OCI-LY1 (cell line): Measurements from ENCODE around the gene TMEM51.

Source experiments
- H2AFZ ChIP-seq: fragments of 200-600 bp; sonication (generic), shearing (Covaris generic); 2 replicates; pipeline ENCODE4 v1.6.0; 2014; ENCODE audit warnings: antibody characterized with exemption, mild to moderate bottlenecking, low read length
- H3F3A ChIP-seq: fragments of 200-600 bp; sonication (generic), shearing (Covaris generic); 2 replicates; pipeline ENCODE4 v1.6.0; 2014; ENCODE audit warnings: mild to moderate bottlenecking, antibody characterized with exemption, low read length, moderate library complexity; ENCODE audit not compliant: insufficient read depth
- H3K27ac ChIP-seq: fragments of 200-600 bp; sonication (generic); 2 replicates; pipeline ENCODE4 v1.5.1; 2014; ENCODE audit warnings: low read length, mixed run types, mild to moderate bottlenecking, low read depth; ENCODE audit not compliant: poor library complexity, severe bottlenecking
- H3K27me3 ChIP-seq: fragments of 200-600 bp; sonication (generic); 2 replicates; pipeline ENCODE4 v1.6.0; 2014; ENCODE audit warnings: antibody characterized with exemption, mild to moderate bottlenecking, low read length, moderate library complexity; ENCODE audit not compliant: insufficient read depth
- H3K36me3 ChIP-seq: fragments of 200-600 bp; sonication (generic); 2 replicates; pipeline ENCODE4 v1.6.1; 2014; ENCODE audit warnings: mild to moderate bottlenecking, antibody characterized with exemption, low read length, moderate library complexity, mixed read lengths; ENCODE audit not compliant: insufficient read depth
- H3K4me1 ChIP-seq: fragments of 200-600 bp; sonication (generic); 2 replicates; pipeline ENCODE4 v1.5.1; 2014; ENCODE audit warnings: mild to moderate bottlenecking, low read length, moderate library complexity; ENCODE audit not compliant: insufficient read depth, severe bottlenecking
- H3K4me2 ChIP-seq: fragments of 200-600 bp; sonication (generic), shearing (Covaris generic); 2 replicates; pipeline ENCODE4 v1.6.1; 2014; ENCODE audit warnings: low read length
- H3K4me3 ChIP-seq: fragments of 200-600 bp; sonication (generic); 2 replicates; pipeline ENCODE4 v1.5.1; 2014; ENCODE audit warnings: low read length, low read depth, mild to moderate bottlenecking, mixed read lengths; ENCODE audit not compliant: poor library complexity, severe bottlenecking
- H3K79me2 ChIP-seq: fragments of 200-600 bp; shearing (Covaris generic); 2 replicates; pipeline ENCODE4 v1.6.1; 2016; ENCODE audit warnings: mixed run types, low read length, mixed read lengths; ENCODE audit not compliant: insufficient read depth
- H3K9ac ChIP-seq: fragments of 200-600 bp; sonication (generic), shearing (Covaris generic); 2 replicates; pipeline ENCODE4 v1.6.1; 2014; ENCODE audit warnings: mild to moderate bottlenecking, low read length, mixed read lengths
- H3K9me2 ChIP-seq: fragments of 200-600 bp; sonication (generic), shearing (Covaris generic); 2 replicates; pipeline ENCODE4 v1.6.1; 2014; ENCODE audit warnings: low read depth, mild to moderate bottlenecking, low read length, mixed read lengths
- H3K9me3 ChIP-seq: fragments of 200-600 bp; shearing (Covaris generic); 2 replicates; pipeline ENCODE4 v1.6.1; 2014; ENCODE audit warnings: low read length, mixed read lengths
- H4K20me1 ChIP-seq: fragments of 200-600 bp; sonication (generic), shearing (Covaris generic); 2 replicates; pipeline ENCODE4 v1.6.0; 2016; ENCODE audit warnings: mild to moderate bottlenecking, low read length; ENCODE audit not compliant: insufficient read depth
- EZH2 ChIP-seq: fragments of 200-600 bp; sonication (generic), shearing (Covaris generic); IDR thresholded peaks from 2 replicates; pipeline ENCODE4 v1.8.0; 2017; ENCODE audit warnings: borderline replicate concordance, mixed run types, mild to moderate bottlenecking, antibody characterized with exemption, low read length, moderate library complexity, mixed read lengths
- TF ChIP-seq, protein P1 (sequence below): fragments of 200-600 bp; sonication (generic), shearing (Covaris generic); IDR thresholded peaks from 2 replicates; pipeline ENCODE4 v1.5.1; 2017; ENCODE audit warnings: mild to moderate bottlenecking, antibody characterized with exemption, low read length, moderate library complexity, mixed read lengths

Gene TMEM51

DNA sequence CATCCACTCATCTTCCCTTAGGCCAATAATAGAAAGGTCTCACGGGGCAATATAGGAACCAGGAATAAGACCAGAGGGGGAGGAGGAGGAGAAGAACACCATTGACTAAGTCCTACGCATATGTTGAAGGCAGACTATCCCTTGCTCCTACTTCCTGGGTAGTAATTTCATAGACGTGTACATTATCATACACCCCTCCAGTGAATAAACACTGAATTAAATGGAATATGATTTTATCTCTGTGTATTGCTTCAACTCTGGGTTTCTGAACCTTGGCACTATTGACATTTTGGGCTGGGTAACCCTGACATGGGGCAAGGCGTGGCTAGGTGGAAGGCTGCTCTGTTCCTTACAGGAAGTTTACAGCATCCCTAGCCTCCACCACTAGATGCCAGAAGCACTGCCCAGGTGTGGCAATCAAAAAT is 76.2 kb downstream of the TMEM51 start:
- Histone ChIP-seq H4K20me1 (no peaks in the 10 kb centered on the region), H3K4me2 (no peak overlapping the region), H3K36me3 (no peaks in the 10 kb centered on the region), H3K9me2 (no peaks in the 10 kb centered on the region), H2AFZ (no peak overlapping the region), H3K4me1 (no peaks in the 10 kb centered on the region), H3K9ac (no peak overlapping the region), H3K27me3 (no peaks in the 10 kb centered on the region; the same call in 1 of the 2 replicates), H3K9me3 (no peaks in the 10 kb centered on the region), H3K27ac (no peak overlapping the region), H3K4me3 (no peak overlapping the region), H3F3A (no peaks in the 10 kb centered on the region), H3K79me2 (no peaks in the 10 kb centered on the region)
- TF ChIP-seq, protein P1, sequence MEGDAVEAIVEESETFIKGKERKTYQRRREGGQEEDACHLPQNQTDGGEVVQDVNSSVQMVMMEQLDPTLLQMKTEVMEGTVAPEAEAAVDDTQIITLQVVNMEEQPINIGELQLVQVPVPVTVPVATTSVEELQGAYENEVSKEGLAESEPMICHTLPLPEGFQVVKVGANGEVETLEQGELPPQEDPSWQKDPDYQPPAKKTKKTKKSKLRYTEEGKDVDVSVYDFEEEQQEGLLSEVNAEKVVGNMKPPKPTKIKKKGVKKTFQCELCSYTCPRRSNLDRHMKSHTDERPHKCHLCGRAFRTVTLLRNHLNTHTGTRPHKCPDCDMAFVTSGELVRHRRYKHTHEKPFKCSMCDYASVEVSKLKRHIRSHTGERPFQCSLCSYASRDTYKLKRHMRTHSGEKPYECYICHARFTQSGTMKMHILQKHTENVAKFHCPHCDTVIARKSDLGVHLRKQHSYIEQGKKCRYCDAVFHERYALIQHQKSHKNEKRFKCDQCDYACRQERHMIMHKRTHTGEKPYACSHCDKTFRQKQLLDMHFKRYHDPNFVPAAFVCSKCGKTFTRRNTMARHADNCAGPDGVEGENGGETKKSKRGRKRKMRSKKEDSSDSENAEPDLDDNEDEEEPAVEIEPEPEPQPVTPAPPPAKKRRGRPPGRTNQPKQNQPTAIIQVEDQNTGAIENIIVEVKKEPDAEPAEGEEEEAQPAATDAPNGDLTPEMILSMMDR: no peak
- no peak for TF ChIP-seq EZH2

DNA sequence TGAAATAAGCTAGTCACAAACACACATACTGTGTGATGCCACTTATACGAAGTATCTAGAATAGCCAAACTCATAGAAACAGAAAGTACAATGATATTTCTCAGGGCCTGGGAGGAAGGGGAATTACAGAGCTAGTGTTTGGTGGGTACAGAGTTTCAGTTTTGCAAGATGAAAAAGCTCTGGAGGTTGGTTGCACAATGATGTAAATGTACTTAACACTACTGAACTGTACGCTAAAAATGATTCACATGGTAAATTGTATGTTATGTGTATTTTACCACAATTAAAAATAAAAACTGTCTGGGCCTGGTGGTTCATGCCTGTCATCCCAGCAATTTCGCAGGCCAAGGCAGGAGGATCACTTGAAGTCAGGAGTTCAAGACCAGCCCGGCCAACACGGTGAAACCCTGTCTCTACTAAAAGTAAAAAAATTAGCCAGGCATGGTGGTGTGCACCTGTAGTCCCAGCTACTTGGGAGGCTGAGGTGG is 78.2 kb downstream of the TMEM51 start:
- no peaks in the 10 kb centered on the region for H3K79me2 ChIP-seq
- H3K9me3 ChIP-seq: no peaks in the 10 kb centered on the region
- H3F3A ChIP-seq: no peaks in the 10 kb centered on the region
- H3K27me3 ChIP-seq: no peaks in the 10 kb centered on the region; the same call in 1 of the 2 replicates
- no peak overlapping the region for H2AFZ ChIP-seq
- no peaks in the 10 kb centered on the region for H4K20me1 ChIP-seq
- H3K4me2 ChIP-seq: no peak overlapping the region
- no peak for TF ChIP-seq EZH2
- TF ChIP-seq, protein P1: no peak
- H3K27ac ChIP-seq: no peak overlapping the region
- no peaks in the 10 kb centered on the region for H3K4me1 ChIP-seq
- no peaks in the 10 kb centered on the region for H3K9me2 ChIP-seq
- H3K4me3 ChIP-seq: no peak overlapping the region
- no peak overlapping the region for H3K9ac ChIP-seq
- H3K36me3 ChIP-seq: no peaks in the 10 kb centered on the region

DNA sequence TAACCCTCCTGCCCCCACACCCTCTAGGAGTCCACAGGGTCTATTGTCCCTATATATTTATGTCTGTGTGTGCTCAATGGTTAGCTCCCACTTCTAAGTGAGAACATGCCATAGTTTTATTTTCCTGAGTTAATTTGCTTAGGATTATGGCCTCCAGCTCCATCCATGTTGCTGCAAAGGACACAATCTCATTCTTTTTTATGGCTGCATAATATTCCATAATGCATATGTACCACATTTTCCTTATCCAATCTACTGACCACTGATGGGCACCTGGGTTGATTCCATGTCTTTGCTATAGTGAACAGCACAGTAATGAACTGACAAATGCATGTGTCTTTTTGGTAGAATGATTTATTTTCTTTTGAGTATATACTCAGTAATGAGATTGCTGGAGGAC is 80.1 kb downstream of the TMEM51 start:
- Histone ChIP-seq H3K27ac (no peak overlapping the region), H3K4me3 (no peak overlapping the region), H2AFZ (no peak overlapping the region), H3K9me3 (no peaks in the 10 kb centered on the region), H3K4me2 (no peak overlapping the region), H3K36me3 (no peaks in the 10 kb centered on the region), H3K27me3 (peaks cover 4% of the 10 kb centered on the region; the same call in 1 of the 2 replicates), H3F3A (no peaks in the 10 kb centered on the region), H3K4me1 (no peaks in the 10 kb centered on the region), H3K9me2 (no peaks in the 10 kb centered on the region), H3K9ac (no peak overlapping the region), H4K20me1 (no peaks in the 10 kb centered on the region), H3K79me2 (no peaks in the 10 kb centered on the region)
- no peak for TF ChIP-seq EZH2
- TF ChIP-seq, protein P1: no peak
